ENCODE measurements around the gene INTS3.

DNA sequence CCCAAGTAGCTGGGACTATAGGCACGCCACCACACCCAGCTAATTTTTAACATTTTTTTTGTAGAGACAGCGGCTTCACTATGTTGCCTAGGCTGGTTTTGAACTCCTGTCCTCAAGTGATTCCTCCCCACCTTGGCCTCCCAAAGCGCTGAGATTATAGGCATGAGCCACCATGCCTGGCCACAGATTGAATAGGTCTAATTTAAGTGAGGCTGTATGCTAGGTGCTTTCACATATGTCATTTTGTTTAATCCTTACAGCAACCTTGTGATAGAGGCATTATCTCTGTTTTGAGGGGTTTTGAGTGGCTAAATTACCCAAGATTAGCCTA, 7.2 kb downstream of the INTS3 start:
- no peak for TF ChIP-seq EZH2 (IDR thresholded peaks at IDR 0.05; ENCODE audit: low read length, missing control alignments)
- TF ChIP-seq, protein P1, sequence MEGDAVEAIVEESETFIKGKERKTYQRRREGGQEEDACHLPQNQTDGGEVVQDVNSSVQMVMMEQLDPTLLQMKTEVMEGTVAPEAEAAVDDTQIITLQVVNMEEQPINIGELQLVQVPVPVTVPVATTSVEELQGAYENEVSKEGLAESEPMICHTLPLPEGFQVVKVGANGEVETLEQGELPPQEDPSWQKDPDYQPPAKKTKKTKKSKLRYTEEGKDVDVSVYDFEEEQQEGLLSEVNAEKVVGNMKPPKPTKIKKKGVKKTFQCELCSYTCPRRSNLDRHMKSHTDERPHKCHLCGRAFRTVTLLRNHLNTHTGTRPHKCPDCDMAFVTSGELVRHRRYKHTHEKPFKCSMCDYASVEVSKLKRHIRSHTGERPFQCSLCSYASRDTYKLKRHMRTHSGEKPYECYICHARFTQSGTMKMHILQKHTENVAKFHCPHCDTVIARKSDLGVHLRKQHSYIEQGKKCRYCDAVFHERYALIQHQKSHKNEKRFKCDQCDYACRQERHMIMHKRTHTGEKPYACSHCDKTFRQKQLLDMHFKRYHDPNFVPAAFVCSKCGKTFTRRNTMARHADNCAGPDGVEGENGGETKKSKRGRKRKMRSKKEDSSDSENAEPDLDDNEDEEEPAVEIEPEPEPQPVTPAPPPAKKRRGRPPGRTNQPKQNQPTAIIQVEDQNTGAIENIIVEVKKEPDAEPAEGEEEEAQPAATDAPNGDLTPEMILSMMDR (conservative IDR thresholded peaks at IDR 0.05 in 1 of 2, IDR thresholded peaks at IDR 0.05 in 1 of 2; ENCODE audit: low read depth in 1 of 2, low read length in 2 of 2) = no peak
